HG02763 (cell line): ENCODE measurements around the gene ZFYVE28.

ENCODE experiments used
- ATAC-seq: cut with Tn5 transposase; IDR thresholded peaks from one replicate; pipeline ENCODE4 v1.9.1; 2021; ENCODE audit warnings: mild to moderate bottlenecking, moderate library complexity; ENCODE audit not compliant: unreplicated experiment

Gene ZFYVE28

GRCh38 chr4:2264481-2265041 lies 153.9 kb downstream of the ZFYVE28 start:
- ATAC-seq = no peak

- ATAC-seq = no peak
Observed at GRCh38 chr4:2263926-2264321, 154.5 kb downstream of the ZFYVE28 start.

DNA sequence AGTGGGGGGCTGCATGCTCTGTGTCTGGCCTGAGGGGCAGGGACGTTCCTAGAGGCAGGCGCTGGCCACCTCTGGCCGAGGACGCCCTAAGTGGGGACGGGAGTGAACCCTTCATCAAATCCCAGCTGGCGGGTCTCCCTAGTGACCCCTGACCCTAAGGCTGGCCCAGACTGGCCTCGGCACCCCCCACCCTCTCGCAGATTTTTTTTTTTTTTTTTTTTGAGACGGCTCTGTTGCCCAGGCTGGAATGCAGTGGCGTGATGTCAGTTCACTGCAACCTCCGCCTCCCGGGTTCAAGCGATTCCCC lies 155.5 kb downstream of the ZFYVE28 start:
- ATAC-seq = no peak

GRCh38 chr4:2262145-2262943 lies 156.1 kb downstream of the ZFYVE28 start:
- peak; percentile 92 for ATAC-seq

DNA sequence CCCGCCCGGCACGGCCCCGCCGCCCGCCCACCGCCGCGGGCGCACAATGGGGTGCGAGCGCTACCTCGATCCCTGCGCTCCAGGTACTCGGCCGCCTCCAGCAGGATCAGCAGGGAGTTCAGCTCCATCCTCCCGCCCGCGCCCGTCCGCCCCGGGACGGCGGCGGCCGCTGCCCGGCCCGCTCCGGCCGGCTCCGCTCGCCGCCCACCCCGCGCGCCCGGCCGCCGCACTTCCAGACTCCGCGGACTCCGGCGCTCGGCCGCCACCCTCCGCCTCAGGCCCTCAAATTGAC lies 156.6 kb downstream of the ZFYVE28 start, which contains the start of gene MXD4:
MXD4 (minus strand) TSS at position 257 of the 292 bp plus-strand sequence; CDS start at position 128, 129 bp downstream.
- ATAC-seq = peak; percentile 1

GRCh38 chr4:2261110-2261852 lies 157.2 kb downstream of the ZFYVE28 start:
- no peak for ATAC-seq

DNA sequence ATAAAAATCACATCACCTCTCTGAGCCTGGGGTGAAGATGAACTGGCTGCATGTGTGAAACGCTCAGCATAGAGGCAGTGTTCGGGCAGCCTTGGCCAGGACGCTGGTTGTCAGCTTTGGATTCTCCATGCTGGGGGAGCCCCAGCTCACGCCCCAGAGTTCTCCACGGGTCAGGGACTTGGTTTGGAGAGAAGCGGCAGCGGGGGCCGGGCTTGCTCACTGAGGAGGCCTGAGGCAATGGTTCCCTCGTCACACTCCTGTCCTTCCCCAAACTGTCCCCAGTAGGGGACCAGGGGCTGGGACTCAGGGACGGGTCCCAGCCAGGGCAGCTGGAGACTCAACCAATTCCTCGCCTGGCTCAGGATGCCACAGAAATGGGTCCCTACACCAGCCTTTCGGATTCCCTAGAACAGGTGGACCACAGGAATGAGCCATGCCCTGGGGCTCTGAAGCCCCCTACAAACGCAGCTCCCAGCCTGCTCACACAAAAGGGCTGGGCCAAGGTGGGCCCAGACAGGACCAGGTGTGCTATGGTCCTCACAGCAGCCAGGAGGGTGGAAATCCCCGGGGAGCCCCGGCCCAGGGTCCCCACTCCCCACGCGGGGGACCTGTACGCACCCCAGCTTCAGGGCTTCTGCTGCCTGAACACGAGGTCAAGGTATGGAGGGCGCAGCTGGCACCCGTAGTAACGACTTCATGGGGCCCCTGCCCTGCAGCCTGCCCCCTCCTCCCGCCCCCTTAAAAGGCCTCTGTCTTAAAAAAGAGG lies 157.9 kb downstream of the ZFYVE28 start:
- no peak for ATAC-seq

DNA sequence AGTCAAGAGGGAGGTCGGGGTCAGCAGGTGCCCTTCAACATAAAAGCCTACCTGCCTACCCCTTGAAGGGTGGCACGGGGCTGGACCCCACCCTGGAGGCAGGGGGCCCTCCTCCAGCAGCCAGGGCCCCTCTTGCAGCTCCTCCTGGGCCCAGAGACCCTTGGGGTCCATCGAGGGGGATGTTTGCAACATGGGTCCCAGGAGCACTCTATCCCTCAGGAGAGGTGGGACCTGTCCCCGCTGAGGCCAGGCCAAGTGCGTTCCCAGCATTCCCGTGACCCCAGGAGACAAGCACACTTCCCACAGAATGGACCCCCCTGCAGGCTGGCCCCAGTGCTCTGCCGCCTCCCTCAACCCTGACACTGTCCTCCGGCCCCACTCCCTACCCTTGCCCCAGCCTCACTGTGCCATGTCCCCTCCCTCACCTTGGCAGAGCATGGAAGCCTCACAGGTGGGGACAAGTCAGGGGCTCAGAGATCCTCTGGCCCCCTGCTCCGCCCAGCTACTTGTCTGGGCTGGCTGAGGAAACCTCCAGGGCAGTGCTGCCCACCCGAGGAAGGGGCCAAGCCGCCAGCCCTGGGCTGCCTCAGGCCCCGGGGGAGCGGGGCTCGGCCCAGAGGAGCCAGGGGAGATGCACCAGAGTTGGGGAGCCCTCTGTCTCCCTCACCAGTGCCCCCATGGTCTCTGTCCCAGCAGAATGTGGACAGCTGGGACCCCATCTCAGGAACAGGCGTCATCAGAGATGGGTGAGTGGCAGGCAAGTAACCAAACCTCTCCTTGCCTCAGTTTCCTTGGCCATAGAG lies 158.7 kb downstream of the ZFYVE28 start:
- ATAC-seq = no peak

DNA sequence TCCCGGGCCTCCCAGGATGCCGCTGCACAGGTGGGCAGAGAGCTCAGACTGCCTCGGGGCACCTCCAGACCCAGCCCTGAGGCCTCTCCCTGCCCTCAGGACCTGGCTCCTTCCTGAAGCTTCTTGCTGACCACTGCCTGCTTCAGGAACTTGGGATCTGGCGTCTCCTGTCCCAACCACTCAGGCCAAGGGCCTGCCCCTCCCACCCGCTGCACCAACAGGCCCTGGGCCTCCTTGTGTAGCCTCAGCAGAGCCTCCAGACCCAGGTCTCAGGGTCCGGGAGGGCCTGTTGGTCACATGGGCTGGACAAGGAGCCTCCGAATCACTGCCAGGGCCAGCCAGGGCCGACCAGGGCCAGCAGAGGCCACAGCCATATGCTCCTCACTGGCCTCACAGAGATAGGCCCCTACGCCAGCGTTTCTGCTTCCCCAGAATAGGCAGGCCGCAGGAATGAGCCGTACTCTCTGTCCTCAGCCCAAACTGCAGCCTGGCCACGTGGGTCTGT lies 159.4 kb downstream of the ZFYVE28 start:
- ATAC-seq = no peak

- ATAC-seq = no peak
Observed at GRCh38 chr4:2258091-2259035, 160.1 kb downstream of the ZFYVE28 start.

DNA sequence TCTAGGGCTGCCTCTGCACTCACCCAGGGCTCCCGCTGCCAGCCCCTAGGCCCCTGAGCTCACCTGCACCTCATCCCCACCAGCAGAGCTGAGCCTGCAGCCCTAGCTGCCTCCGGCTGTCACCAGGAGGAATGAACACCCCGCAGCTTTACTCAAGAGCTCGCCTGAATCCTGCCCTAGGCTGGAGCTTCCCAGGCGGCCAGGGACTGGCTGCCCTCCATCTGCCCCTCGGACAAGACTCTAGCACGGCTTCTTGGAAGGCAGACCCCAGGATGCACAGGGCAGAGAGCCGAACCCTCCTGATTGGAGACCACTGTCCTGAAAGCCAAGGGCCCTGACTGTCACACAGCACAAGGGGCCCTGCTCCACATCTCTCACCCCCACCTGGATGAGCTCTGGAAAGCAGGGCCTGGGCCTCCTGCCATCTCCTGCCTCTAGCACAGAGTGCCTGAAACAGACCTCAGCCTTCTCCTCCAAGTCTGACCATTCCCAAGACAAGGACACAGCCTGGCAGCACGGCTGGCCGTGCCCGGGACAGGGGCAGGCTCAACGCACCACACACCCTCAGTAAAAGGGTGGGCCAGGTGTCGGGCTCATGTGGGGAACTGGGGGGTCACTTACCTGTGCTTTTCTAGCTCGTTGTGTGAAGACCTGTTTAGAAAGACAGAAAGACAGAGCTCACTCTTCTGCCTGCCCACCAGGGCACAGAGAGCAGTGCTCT lies 160.9 kb downstream of the ZFYVE28 start:
- no peak for ATAC-seq

- ATAC-seq = no peak
Observed at GRCh38 chr4:2256781-2257191, 161.7 kb downstream of the ZFYVE28 start.

- no peak for ATAC-seq
Observed at GRCh38 chr4:2256156-2256731, 162.2 kb downstream of the ZFYVE28 start.

GRCh38 chr4:2255501-2256155 lies 162.8 kb downstream of the ZFYVE28 start:
- no peak for ATAC-seq

GRCh38 chr4:2254665-2255500 lies 163.6 kb downstream of the ZFYVE28 start:
- ATAC-seq = no peak

DNA sequence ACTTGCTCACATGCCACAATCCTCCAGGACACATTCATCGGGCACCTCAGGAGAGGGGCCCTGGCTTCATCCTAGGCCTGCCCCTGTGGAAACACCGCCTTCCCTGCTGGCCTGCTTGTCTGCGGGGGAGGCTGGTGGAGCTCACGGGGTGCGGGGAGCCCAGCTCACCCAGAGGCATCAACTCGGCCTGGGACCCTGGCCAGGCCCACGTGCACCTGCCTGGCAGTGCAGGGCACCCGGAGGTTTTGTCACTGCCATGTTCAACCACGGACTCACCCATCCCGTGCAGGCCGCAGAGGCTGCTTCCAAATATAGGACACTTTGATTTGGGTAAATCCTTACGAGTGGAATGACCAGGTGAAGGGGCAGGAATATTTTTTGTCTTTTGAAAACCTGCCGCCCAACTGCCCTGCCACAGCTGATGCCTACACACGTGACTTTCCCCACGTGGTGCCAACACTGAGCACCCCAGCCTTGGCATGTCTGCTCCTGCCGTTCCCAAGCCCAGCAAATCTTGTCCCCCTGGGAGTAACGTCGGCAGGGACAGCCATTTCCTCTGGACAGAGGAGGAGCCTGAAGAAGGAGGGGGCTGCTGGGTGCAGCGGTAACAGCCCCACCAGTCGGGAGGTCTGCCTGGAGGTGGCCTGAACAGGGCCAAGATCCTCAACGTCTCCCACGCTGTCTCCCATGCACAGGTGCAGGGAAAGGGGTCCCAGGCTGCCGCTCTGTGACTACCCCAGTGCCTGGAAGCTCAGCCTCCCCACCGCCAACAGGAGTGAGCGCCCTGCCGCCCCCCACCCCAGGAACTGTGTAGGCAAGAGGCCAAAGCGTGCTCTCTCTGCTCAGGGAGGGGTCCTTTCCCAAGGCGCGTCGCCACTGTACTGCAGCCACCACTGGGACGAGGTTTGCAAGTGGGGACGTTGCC lies 165.0 kb downstream of the ZFYVE28 start:
- no peak for ATAC-seq
